GM18505 (cell line): ENCODE data around the gene SLC30A10.
"Not testable (repeated sequence)": the region's sequence is repeated elsewhere in the genome, so short reads cannot be mapped to it uniquely, and the experiment has no call there.

ENCODE experiments used
- ATAC-seq: cut with Tn5 transposase; IDR thresholded peaks from one replicate; pipeline ENCODE4 v1.9.1; 2021; ENCODE audit not compliant: unreplicated experiment
- POLR2A ChIP-seq: IDR thresholded peaks from 4 replicates; pipeline ENCODE4 v1.6.1; 2011; ENCODE audit warnings: borderline replicate concordance; ENCODE audit not compliant: insufficient read depth, insufficient read length; ENCODE audit errors: extremely low read depth

SLC30A10 gene

GRCh38 chr1:219910716-219911115, 17.6 kb downstream of the SLC30A10 start:
- TF ChIP-seq POLR2A, result no peak
- no peak for ATAC-seq

DNA sequence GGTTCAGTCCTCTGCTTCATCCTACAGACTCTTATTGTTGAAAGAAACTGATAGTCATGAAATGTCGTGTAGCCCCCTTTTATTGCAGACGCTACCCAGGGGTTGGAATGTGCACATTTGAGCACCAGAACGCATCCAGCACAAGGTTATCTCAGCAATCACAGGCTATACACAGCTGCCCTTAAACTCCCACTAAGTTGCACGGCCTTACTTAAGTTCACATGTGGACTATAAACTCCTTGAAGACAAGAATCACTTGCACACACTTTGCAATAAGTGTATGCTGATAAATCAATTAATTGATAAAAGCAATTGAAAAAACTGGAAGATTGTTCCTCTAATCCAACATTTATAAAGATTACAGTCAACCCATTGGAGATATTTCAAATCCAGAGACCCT, 18.9 kb downstream of the SLC30A10 start:
- no peak for ATAC-seq
- TF ChIP-seq POLR2A, result no peak

DNA sequence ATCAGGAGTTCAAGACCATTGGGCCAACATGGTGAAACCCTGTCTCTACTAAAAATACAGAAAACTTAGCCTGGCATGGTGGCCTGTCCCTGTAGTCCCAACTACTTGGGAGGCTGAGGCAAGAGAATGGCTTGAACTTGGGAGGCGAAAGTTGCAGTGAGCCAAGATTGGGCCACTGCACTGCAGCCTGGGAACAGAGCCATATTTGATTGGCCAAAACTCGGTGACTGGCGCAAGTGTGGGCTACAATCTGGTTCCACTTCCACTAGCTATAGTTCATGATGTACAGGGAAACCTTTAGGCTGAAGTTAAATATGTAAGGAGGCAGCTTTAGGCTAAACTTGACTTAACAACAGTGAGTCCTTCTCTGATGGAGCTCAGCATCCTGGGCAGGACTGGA, 20.2 kb downstream of the SLC30A10 start:
- TF ChIP-seq POLR2A, result no peak
- ATAC-seq, result no peak

GRCh38 chr1:219907772-219908070, 20.6 kb downstream of the SLC30A10 start:
- TF ChIP-seq POLR2A, result no peak
- no peak for ATAC-seq

- TF ChIP-seq POLR2A, result no peak
- no peak for ATAC-seq
These were observed 21.2 kb downstream of the SLC30A10 start for GRCh38 chr1:219906924-219907771.

GRCh38 chr1:219906565-219906923, 21.8 kb downstream of the SLC30A10 start:
- ATAC-seq, result not testable (repeated sequence)

GRCh38 chr1:219905524-219905923, 22.8 kb downstream of the SLC30A10 start:
- no peak for TF ChIP-seq POLR2A
- no peak for ATAC-seq

DNA sequence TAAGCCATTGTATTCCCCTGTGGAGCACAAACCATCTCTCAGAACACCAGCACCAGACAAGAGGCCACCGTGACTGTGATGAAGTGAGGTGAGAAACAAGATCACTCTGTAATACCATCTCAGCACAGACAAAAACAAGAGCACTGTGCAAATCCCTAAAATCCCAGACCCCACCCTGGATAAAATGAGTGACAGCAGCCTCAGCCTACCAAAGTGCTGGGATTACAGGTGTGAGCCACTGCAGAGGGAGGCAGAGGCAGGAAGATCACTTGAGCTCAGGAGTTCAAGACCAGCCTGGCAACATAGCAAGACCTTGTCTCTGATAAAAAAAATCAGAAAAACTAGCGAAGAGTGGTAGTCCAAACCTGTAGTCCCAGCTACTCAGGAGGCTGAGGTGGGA, 23.4 kb downstream of the SLC30A10 start:
- no peak for ATAC-seq

DNA sequence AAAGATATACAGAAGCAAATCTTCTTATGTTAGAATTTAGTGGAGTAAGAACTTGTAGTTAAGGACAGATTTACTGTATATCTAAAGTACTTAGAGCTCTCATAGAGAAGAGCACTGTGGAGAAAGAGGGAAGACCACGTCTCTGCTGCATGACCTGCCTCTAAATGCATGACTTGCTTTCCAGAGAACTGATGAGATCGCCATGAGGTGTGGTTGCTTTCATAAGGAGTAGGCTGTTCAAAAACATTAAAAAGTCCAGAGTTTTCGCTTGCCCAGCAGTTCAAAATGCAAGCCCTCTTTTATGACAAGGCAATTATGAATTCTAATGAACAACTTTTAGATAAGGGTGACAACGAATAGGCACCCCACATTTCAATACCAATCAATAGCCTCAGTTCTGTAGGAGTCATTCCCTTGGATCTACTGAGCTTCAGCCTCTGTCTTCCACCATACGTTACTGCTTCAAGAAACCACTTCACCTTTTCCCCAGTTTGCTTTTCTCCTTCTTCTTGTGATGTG, 24.9 kb downstream of the SLC30A10 start:
- no peak for ATAC-seq
- TF ChIP-seq POLR2A, result no peak

More for the DNA sequence above, 23.4 kb downstream of the SLC30A10 start:
- no peak for TF ChIP-seq POLR2A

- no peak for TF ChIP-seq POLR2A
- ATAC-seq, result no peak
These were observed 25.4 kb downstream of the SLC30A10 start for GRCh38 chr1:219902951-219903350.

- no peak for TF ChIP-seq POLR2A
- no peak for ATAC-seq
These were observed 27.5 kb downstream of the SLC30A10 start for GRCh38 chr1:219900882-219901281.

DNA sequence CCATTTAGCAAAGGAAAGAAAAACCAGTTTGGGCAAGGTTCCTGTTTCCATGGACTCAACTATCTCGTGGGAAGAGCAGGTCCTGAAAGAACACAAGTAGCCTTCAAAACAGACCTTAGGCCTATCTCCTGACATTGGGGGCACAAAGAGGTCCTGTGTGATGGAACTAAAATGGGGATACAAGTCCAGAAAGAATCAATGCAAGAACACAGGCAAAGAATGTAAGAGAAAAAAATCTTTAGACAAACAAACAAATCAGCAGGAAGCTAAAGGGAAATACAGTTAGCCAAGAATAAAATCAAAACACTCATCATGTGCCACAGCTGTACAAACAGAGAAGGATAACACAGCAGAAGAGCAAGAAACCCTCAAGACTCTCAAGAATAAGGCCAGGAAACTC, 28.2 kb downstream of the SLC30A10 start:
- no peak for ATAC-seq
- no peak for TF ChIP-seq POLR2A

- no peak for ATAC-seq
- no peak for TF ChIP-seq POLR2A
These were observed 30.0 kb downstream of the SLC30A10 start for GRCh38 chr1:219898375-219898774.

DNA sequence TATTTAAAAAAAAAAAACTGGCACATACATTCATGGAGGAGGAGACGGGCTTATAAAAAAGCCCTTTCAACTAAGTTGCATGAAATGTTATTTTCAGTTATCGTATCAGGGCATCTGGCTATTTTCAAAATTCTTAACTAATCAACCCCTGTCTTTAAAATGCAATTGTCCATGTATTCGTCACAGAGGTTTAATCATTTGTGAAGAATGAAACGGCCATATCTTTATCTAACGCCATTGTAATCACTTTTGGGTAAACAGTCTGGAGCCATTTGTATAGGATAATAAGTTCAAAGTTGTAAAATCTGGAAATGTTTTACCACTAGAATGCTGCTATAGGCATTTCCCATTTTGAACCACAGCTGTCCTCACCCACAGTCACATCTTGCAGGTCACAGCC, 30.4 kb downstream of the SLC30A10 start:
- ATAC-seq, result no peak
- TF ChIP-seq POLR2A, result no peak

DNA sequence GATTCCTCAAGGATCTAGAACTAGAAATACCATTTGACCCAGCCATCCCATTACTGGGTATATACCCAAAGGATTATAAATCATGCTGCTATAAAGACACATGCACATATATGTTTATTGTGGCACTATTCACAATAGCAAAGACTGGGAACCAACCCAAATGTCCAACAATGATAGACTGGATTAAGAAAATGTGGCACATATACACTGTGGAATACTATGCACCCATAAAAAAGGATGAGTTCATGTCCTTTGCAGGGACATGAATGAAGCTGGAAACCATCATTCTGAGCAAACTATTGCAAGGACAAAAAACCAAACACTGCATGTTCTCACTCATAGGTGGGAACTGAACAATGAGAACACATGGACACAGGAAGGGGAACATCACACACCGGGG, 36.1 kb downstream of the SLC30A10 start:
- ATAC-seq, result not testable (repeated sequence)

- ATAC-seq, result not testable (repeated sequence)
These were observed 36.5 kb downstream of the SLC30A10 start for GRCh38 chr1:219891846-219892245.

GRCh38 chr1:219888667-219889066, 39.7 kb downstream of the SLC30A10 start:
- ATAC-seq, result not testable (repeated sequence)
